Stimulated activated CD8-positive, alpha-beta memory T cell treated with anti-CD3 and anti-CD28 coated beads, Interleukin-2, amount 100 ng/mL, for 48 hours (primary cell): Measurements from ENCODE around the gene USP44.

Source experiments
- DNase-seq, 2 donors: peaks; one replicate each; pipeline ENCODE4 v3.0.0-alpha.2; 2020; ENCODE audit warnings: low read depth in 2 of 2

The USP44 gene

DNA sequence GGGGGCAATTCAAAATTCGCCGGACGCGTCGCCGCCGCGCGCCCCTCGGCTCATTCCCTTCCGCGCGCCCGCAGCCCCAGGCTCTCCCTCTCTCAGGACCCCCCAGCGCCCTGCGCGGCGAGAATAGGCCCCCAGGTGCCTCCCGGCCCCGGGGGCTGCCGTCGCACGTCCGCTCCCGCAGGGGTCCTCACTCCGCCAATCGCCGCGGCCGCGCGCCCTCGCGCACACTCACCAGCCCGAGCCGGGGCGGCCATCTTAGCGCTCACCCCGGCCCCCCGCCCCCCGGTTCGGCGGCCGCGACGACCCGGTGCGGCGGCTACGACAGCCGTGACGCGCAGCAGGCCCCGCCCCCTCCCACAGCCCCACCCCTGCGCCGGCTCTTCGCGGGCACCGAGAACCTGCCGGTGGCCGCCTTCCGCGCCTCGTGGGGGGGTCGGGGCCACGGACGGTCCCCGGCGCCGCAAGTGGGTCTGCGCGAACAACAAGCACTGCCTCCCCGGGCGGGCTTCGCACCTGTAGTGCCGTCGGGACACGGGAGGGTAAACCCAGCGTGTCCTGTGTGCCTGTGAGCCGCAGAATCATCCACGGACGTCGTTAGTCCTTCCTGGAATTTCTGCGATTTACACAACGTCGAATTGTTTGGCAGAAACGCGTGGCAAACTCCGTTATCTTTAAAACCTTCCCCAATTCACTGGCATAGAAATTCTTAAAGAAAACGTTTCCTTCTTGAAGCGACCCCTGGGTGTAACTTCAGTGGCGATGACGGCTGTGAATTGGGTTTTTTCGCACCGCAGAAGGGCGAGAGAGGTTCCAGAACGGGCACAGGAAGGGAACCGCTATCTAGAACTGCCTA, 2.5 kb downstream of the USP44 start:
- DNase-seq = peak; percentile 42 to 45

DNA sequence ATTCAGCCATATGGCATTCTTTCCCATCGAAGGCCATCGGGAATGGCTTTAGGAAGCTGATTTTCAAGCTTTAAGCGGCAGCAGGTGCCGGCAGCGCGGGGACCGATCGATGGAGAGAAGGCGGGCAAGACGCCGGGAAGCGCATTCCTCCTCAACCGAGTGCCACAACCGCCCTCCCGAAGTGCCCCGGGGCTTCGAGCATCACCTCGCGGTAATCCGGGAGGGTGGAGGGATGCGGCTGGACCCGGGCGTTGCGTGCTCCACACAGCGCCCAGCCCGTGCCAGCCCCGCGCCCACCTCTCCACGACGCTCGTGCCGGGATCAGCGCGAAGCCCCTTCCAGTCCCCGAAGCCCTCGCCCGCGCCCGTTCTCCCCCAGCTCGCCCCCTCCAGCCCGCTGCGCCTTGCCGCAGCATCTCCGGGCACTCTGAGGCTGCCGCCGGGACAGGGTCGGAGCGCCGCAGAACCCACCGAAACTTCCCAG, 3.2 kb downstream of the USP44 start:
- DNase-seq = peak; percentile 13 to 20

DNA sequence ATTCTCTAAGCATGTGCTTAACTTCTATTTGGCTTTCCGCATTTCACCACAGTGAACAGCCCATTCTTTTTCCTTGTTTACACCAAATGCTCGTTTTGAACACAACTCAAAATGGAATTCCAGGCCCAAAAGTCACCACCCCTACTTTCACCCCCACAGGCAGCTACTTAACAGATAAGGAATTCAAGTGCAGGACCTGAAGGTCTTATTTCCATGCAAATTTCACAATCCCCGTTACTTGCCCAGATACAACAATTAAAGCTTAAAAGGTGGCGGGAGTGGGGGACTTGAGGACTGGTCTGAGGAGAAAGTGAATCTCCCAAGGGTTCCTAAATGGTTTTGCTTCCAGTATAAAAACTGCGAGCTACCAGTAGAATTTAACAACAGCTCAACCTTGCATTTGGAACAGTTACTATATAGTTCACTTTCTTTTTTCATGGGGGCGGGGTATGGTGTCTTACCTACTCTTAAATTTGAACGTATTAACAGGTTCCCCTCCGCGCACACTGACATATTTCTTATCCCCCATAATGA, 3.7 kb downstream of the USP44 start:
- DNase-seq = no peak

DNA sequence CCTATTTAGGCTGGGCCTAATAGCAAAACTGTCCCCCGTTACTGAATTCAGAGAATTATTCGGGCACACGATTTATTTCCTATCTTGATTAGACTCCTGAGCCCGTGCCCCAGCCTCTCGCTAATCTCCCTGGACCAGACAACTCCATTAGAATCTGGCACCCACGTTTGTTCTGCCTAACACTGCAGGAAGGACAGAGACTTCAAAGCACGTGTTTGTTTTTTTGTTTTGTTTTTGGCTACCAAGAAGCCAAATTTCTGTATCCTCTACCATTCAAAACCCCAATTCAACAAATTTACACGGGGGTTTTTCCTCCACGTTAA, 4.8 kb downstream of the USP44 start:
- no peak for DNase-seq

GRCh38 chr12:95545731-95546490, 5.4 kb downstream of the USP44 start:
- no peak for DNase-seq

- no peak for DNase-seq
These were observed 6.0 kb downstream of the USP44 start for GRCh38 chr12:95545303-95545702.

DNA sequence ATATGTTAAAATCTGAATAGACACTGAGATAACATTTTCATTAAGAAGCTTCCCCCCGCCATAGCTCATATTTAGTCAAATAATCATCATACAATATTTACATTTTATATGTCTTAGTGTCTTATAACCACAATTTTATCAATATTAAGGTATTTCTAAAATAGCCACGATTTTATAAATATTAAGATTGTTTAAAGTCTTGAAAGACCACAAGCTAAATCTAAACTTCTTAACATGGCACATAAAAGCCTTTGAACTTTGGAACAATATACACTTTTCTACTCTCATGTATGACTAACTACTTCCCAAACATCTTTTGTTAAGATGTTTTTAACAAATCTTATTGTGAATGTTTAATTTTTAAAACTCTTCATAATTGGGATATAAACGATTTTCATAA, 6.5 kb downstream of the USP44 start:
- no peak for DNase-seq

DNA sequence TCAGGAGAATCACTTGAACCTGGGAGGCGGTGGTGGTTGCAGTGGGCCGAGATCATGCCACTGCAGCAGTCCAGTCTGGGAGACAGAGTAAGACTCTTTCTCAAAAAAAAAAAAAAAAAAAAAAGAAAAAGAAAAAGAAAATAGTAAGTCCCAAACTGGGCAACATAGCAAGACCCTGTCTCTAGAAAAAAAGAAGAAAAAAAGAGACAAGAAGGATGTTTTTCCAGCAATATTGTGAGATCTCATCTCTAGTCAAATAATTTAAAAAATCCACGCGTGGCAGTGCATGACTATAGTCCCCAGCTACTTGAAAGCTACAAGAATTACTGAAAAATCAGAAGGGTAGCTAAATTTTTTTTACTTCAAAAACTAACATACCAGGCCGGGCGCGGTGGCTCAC, 8.0 kb downstream of the USP44 start:
- DNase-seq = no peak

DNA sequence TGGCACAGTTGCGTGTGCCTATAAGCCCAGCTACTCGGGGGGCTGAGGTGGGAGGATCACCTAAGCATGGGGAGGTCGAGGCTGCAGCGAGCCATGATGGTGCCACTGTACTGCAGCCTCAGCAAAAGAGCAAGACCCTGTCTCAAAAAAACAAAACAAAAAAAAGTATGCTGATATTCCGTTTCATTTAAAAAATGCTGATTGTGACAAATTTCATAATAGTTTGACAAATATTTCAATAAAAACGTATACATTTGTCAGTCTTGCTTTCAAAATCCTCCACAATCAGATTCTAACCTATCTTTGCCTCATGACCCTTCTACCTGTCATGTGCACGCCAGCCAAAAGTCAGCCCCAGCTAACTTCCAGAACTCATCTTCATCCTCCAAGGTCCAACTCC, 9.8 kb downstream of the USP44 start:
- DNase-seq = no peak

- DNase-seq = no peak
These were observed 12.6 kb downstream of the USP44 start for GRCh38 chr12:95538656-95539055.

DNA sequence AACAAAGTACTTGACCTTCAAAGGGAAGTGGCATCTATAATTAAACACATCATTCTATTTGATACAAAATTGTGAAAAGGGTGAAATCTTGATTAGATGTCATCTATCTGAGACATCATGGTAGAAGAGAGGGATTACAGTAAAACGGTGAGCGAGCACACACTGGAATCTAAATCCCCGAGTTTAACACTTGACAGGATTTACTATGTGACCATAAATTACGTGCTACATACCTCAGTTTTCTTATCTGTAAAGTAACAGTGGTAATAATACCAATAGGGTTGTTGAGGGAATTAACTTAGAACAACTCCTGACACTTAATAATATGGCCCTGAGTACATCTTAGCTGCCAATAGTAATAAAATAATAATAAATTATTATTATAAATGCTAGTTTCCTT, 13.3 kb downstream of the USP44 start:
- DNase-seq = no peak

DNA sequence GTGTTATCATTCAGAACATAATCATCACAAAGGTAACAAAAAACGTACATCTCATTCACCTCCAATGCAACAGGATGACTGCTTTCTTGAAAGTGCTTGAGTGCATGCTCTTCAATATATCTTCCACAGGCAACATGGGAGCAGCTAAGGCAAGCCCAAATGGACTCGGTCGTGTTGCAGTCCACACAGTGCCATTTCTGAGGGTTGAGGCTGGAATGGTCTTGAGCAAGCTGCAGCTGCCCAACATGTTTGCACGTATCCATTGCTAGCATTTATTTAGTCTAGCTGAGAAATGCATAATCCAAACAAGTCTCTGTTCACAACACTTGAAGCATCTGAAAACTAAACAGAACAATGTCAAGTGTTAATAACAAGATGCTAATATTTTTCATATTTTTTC, 17.3 kb downstream of the USP44 start:
- no peak for DNase-seq

DNA sequence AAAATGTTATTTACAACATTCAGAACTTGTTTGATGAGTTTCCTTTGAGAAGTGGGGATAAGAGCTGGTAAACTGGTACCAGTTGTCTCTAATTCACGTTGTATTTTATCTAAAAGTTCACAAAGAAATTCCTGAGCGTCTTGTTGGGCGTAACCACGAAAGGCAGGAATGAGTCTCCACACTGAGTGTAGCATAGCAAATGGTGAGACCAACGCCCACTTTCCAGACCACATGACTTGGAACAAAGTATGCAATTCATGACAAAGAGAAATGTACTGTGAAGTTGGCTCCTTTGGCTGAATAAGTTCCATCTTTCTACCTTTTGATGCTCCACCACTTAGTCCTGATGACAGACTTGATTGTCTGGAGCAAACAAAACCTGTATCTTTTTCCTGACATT, 18.4 kb downstream of the USP44 start:
- DNase-seq = no peak

DNA sequence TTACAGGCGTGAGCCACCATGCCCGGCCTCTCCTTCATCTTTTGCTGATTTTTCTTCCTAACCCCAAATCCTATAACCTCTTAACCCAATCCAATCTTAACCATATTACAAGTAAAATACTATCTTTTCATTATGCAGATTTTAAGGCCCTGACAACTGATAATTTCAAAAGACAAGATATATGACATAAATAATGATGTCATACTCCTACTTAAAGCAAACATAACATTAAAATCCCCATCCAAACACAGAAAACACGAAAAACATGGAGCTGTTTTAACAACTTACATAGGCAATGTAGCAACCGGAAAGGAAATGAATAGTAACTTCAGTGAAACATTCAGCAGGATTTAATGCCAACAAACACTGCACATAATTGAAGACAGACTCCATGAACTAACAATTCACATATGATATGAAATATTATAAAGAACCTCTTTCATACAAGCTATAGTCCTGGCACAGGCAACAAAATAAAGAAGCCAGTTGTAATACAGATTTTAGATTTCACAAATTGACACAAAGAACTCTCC, 21.5 kb downstream of the USP44 start:
- DNase-seq = no peak

DNA sequence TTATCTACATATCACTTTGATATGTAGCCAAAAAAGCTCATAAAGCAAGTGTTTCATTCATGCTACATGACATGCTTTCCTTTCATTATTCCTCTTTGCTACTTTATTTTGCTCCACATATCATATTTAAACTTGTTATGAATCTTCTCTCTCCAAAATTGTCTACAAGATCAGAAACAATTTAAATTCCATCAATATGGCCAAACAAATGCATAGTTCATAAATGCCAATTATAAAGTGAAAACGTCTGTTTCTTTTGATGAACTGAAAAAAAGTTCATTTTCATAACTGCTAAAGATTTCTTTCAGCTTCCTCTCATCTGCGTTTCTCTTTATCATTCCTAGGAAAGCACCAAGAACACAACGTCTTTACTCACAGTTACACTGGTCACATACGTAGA, 22.8 kb downstream of the USP44 start:
- no peak for DNase-seq

DNA sequence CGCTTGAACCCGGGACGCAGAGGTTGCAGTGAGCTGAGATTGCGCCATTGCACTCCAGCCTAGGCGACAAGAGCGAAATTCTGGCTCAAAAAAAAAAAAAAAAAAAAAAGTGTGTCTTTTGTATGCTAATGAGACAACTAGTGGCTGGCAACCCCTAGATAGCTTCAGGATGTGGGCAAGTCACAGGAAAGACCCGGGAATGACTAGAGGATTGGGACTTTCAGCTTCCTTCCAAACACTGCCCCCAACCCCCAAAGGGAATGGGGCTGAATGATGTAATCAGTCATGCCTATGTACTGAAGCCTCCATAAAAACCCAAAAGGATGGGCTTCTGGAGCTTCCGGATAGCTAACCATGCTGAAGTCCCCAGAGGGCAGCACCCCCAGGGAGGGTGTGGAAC, 28.6 kb downstream of the USP44 start:
- DNase-seq = no peak

- no peak for DNase-seq
These were observed 30.5 kb downstream of the USP44 start for GRCh38 chr12:95520816-95521215.

- DNase-seq = no peak
These were observed 32.3 kb downstream of the USP44 start for GRCh38 chr12:95518944-95519343.

DNA sequence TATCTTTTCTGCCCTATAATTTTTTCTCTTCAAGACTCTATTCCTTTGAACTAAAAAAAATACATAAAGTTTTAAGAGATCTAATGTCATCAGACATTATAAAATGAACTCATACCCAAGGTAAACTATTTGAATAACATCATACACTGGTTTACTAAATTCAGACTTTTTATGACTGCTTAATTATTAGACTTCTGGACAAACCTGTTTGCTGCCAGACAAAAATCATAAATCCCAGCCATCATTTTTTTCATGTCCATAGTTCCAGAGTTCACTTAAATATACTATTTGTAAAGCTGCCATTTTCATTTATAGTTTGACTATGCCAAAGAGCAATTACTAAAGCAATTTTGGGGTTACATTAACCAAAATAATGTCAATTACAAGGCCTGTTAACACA, 34.0 kb downstream of the USP44 start:
- no peak for DNase-seq

DNA sequence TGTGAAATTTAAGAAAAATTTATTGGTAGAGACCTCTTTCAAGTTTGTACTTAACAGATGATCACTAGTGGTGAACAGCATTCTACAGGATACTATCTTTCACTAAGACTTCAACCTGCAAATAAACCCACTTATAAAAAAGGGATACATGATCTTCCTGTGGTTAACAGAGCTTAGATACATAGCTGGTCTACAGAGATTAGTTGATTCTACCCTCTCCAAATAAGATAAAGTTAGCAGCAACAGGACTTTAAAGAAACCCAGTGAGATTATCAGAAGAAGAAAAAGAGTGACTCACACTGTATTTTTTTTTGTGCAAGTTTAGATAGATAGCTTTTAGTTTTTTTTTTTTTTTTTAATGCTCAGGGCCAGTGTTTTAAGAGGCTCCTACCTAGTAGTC, 34.5 kb downstream of the USP44 start:
- no peak for DNase-seq

- no peak for DNase-seq
These were observed 36.1 kb downstream of the USP44 start for GRCh38 chr12:95515197-95515596.

GRCh38 chr12:95513599-95513998, 37.7 kb downstream of the USP44 start:
- no peak for DNase-seq

GRCh38 chr12:95511977-95512376, 39.3 kb downstream of the USP44 start:
- no peak for DNase-seq
